Naive thymus-derived CD8-positive, alpha-beta T cell (primary cell): ENCODE results near the gene BRPF1. TPM values are rescaled to one million over a fixed set of nuclear protein-coding genes. Genes with fewer than 3 reads are reported as not detected.

Experiments
- ATAC-seq, 2 donors: fragments of 150-1000 bp; cut with Tn5 transposase in 1 of 2; sonication (Bioruptor Pico), chemical (Tn5 transposase) in 1 of 2; 1 replicate in 1 of 2; 2 replicates in 1 of 2; pipeline ENCODE4 v1.10.0; 2021; ENCODE audit warnings: mild to moderate bottlenecking in 2 of 2, moderate library complexity in 2 of 2
- POLR2A ChIA-PET: fragments of 350-600 bp; sonication (Branson Sonifier 250); formaldehyde crosslinking; loops from one replicate; lab custom pipeline; 2021; ENCODE audit warnings: antibody characterized with exemption; lab: Charles Lee
- DNase-seq, 10 donors: peaks; one replicate each; pipeline versions ENCODE4 v3.0.0 to v3.0.0-alpha.2; 2020 to 2022
- H3K27ac Mint-ChIP-seq, 10 donors: one replicate each; pipeline ENCODE4 v1.8.0; 2020 to 2022; ENCODE audit warnings: mild to moderate bottlenecking in 10 of 10, mixed read lengths in 10 of 10, moderate library complexity in 4 of 10, inconsistent platforms in 1 of 10
- H3K27me3 Mint-ChIP-seq, 5 donors: one replicate each; pipeline ENCODE4 v1.8.0; 2021 to 2022; ENCODE audit warnings: mixed read lengths in 5 of 5
- H3K36me3 Mint-ChIP-seq, 3 donors: one replicate each; pipeline ENCODE4 v1.8.0; 2020 to 2022; ENCODE audit warnings: mixed read lengths in 3 of 3, mild to moderate bottlenecking in 2 of 3, inconsistent platforms in 1 of 3
- H3K4me1 Mint-ChIP-seq, 4 donors: one replicate each; pipeline ENCODE4 v1.8.0; 2021 to 2022; ENCODE audit warnings: mixed read lengths in 4 of 4
- H3K4me3 Mint-ChIP-seq, 10 donors: one replicate each; pipeline ENCODE4 v1.8.0; 2020 to 2022; ENCODE audit warnings: mild to moderate bottlenecking in 10 of 10, mixed read lengths in 10 of 10, moderate library complexity in 6 of 10, inconsistent platforms in 1 of 10
- H3K9me3 Mint-ChIP-seq, 9 donors: one replicate each; pipeline ENCODE4 v1.8.0; 2020 to 2022; ENCODE audit warnings: mixed read lengths in 9 of 9, mild to moderate bottlenecking in 3 of 9, inconsistent platforms in 1 of 9, moderate library complexity in 1 of 9
- polyA plus RNA-seq, 3 donors: library from polyadenylated mRNA; unstranded; fragments of 300-500 nt; fragmentation: Illumina TruSeq; gene quantifications; one replicate each; pipeline ENCODE4 v1.2.3, GENCODE V29; 2021
- total RNA-seq, 8 experiments: library from RNA in 2 of 8; stranded (reverse) in 2 of 8; gene quantifications; one replicate each; pipeline ENCODE4 v1.2.3 and lab custom pipeline; 2021 to 2026

The BRPF1 gene
- total and polyA plus RNA-seq, 5 experiments from 2014 or later: 8.8 to 43.9 (median 24.9) TPM

DNA sequence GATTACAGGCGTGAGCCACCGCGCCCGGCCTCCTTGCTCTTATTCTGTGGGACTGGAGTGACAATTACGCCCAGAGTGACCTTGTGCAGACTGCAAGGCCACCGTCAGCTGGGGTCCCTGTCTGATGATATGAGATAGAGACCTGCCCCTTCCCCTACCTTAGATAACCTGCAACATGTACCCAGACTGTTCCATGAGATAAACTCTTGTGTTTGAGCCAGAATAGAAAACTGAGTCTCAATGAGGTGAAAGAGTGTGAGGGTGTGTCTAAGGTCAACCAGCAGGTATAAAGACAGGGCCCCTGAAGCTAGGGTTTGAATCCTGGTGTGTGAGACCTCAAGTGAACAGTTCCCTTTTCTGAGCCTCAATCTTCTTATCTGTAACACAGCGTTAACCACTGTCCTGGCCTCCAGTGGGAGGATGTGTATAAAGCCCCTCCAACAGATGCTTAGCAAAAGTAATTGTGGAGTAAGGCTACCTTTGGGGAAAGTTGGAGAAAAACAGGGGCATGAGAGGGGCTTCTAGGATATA lies 54.7 kb downstream of the BRPF1 start:
- Mint-ChIP-seq H3K4me3 (no peak overlapping the region), H3K27ac (peak overlapping the region in 2 of 10 donors; percentile 8 to 24), H3K36me3 (peaks cover 13 to 78% (median 36%) of the 10 kb centered on the region in 3 donors), H3K27me3 (no peaks in the 10 kb centered on the region), H3K4me1 (peaks cover 24 to 48% (median 46%) of the 10 kb centered on the region in 4 donors), H3K9me3 (no peaks in the 10 kb centered on the region)
- POLR2A ChIA-PET: interaction anchor here (1.5 kb wide), 1 partner anchor 106 kb away, joined by 5 read pairs; no protein-coding TSS in a partner anchor
- ATAC-seq (no peak), DNase-seq (no peak)

DNA sequence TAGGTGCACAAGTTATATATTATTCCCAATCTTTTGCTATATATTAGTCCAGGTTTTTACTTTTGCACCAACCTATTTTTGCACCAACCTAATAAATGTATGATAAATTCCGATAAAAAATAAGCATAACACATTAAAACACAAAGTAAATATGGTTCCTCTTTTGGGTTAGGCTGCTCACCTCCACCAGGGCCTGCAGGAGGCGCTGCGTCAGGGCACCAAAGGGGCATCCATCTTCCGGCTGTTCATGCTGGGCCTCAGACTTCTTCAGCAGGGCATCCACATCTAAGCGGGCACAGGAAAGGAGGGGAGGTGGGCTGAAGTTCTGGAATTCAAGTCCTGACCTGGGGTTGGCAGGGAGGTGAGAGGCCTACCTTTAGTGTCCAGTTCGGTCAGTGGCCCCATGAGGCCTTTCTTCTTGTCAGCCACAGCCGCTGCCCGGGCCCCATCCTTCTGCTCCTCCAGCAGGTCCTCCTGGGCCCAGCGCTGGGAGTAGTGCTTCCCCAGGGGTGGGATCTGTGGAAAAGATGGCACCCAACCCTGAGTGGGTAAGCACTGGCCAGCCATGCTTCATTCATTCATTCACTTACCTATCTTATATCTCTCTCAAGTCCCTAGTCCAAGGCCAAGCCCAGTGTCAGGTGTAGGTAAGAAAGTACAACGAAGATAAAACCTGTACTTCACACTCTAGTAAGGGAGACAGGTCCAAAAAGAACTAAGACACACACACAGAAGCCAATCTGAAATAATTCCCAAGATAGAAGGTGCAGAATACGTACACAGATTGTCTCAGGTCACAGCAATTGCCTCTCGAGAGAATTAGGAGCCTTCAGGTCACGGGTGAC lies 55.5 kb downstream of the BRPF1 start:
- DNase-seq (no peak), ATAC-seq (no peak)
- Mint-ChIP-seq H3K4me1 (peaks cover 25 to 52% (median 47%) of the 10 kb centered on the region in 4 donors), H3K27me3 (no peaks in the 10 kb centered on the region), H3K36me3 (peaks cover 13 to 72% (median 36%) of the 10 kb centered on the region in 3 donors), H3K4me3 (peak overlapping the region in 1 of 10 donors; percentile 11), H3K9me3 (no peaks in the 10 kb centered on the region), H3K27ac (peak overlapping the region in 7 of 10 donors; percentile 8 to 88 (median 69))
- POLR2A ChIA-PET: no interaction called here

DNA sequence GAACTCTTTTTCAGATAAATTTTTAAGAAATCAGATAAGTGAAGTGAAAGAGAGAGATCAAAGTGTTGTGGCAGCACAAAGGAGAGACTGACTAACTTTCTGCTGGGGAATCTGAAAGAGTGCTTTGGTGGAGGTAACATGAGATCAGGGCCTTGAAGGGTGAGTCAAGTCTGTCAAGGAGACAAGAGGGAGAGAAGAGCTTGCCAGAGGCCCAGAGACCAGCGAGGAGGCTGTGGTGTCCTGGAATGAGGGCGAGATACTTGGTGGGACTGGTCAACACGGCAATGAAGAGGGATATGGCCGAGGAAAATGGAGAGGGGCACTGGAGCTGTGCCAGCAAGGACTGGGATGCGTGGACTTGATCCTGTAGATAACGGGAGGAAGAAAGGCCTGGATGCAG lies 56.2 kb downstream of the BRPF1 start:
- ATAC-seq: no peak
- Mint-ChIP-seq H3K27ac (peak overlapping the region in 9 of 10 donors; percentile 8 to 88 (median 54)), H3K9me3 (no peaks in the 10 kb centered on the region), H3K36me3 (peaks cover 13 to 66% (median 32%) of the 10 kb centered on the region in 3 donors), H3K4me3 (peak overlapping the region in 1 of 10 donors; percentile 52), H3K4me1 (peaks cover 22 to 47% (median 43%) of the 10 kb centered on the region in 4 donors), H3K27me3 (no peaks in the 10 kb centered on the region)
- POLR2A ChIA-PET: no interaction called here
- DNase-seq: no peak

DNA sequence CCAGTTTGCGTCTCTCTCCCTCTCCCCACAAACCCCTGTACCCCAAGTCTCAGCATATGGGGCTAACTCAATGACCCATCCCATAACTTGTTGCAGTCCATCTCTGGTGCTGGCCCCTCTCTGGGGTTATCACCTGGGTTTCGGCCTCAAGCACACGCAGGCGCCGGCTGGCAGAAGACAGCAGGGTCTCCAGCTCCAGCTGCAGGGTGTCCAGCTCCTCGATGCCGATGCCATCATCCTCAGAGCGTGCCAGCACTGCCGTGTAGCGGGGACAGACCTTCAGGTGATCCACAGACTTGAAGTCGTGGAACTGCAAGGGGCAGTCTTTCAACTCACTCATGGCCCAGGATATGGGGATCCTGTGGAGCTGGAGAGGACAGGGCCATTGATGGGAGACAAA lies 59.6 kb downstream of the BRPF1 start:
- Mint-ChIP-seq H3K27ac (peak overlapping the region in 7 of 10 donors; percentile 14 to 100 (median 98)), H3K36me3 (peaks cover 13 to 57% (median 26%) of the 10 kb centered on the region in 3 donors), H3K4me3 (peak overlapping the region; percentile 91 to 100 (median 96)), H3K9me3 (no peaks in the 10 kb centered on the region), H3K4me1 (peaks cover 35 to 70% (median 65%) of the 10 kb centered on the region in 4 donors), H3K27me3 (no peaks in the 10 kb centered on the region)
- no peak for ATAC-seq
- DNase-seq: no peak
- POLR2A ChIA-PET: interaction anchor here (0.7 to 3.5 kb wide), 6 partner anchors 11 to 394 kb away, joined by 3 to 47 read pairs (median 4); partner anchors contain the start of genes MTMR14, OGG1 and VHL

DNA sequence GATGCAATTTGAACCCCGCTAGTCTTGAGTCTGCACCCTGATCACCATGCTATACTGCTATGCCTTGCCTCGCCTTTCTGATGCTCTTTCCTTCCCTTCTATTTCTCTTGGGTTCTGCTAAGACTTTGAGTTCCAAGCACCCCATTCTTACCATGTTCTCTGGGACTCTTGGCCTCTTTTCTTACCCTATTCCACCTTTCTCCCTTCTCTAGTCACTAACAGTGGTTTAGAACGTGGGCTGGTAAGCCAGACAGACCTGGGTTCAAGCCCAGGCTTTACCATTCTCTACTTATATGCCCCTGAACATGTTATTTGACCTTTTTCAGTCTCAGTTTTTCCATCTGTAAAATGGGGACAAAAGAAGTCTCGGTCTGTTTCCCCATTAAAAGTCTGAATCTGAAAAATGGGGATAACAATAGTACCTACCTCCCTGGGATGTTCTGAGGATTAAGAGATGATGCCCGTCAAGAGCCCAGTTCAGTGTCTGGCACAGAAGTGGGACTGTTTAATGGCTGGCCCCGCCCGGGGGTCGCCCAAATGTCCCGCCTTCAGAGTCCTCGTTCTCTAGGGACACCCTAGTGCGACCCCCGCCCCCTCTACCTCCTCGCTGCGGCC lies 60.4 kb downstream of the BRPF1 start:
- H3K4me1 Mint-ChIP-seq: peaks cover 35 to 77% (median 71%) of the 10 kb centered on the region in 4 donors
- POLR2A ChIA-PET: interaction anchor here (0.6 to 3.5 kb wide), 26 partner anchors 10 to 1852 kb away, joined by 3 to 47 read pairs (median 5); partner anchors contain the start of genes BRPF1, CRELD1, FANCD2 and IL17RC
- no peaks in the 10 kb centered on the region for H3K9me3 Mint-ChIP-seq
- H3K36me3 Mint-ChIP-seq: peaks cover 13 to 56% (median 21%) of the 10 kb centered on the region in 3 donors
- ATAC-seq (no peak), DNase-seq (no peak)
- H3K27me3 Mint-ChIP-seq: no peaks in the 10 kb centered on the region
- H3K4me3 Mint-ChIP-seq: peak overlapping the region; percentile 91 to 100 (median 96)
- peak overlapping the region; percentile 95 to 100 (median 99) for H3K27ac Mint-ChIP-seq

DNA sequence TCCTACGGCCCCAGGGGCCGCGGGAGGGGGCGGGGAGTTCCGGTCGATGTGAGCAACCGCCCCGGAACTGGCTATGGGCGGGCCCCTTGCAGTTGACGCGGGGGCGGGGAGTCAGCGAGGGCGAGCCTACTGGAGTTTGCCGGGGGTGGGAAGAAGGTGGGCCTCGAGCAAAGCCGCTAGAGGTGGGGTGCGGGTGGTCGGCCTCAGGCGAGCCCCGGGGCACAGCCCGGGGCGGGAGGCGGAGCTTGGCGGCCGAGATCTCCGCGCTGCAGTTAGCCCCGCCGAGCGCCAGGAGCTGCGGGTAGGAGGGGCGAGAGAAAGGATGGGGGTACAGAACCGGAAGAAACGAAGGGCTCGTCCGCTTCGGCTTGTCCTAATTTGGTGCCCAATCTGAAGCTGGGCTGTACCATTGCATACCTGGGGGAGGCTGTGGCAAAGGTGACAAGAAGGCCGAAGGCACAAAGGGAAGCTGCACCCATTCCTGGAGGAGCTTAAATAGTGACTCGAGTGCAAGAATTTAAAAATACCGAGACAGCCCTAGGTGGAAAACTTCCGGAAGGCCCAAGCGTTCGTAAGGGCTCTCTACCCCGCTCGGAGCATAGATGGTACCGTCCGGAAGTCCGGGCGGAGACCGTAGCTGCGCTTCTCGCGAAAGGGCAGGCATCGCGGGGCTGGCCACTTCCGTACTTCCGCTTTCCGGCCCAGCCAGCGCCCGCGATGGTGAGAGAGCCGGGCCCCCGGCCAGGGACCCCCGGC lies 61.0 kb downstream of the BRPF1 start, which contains the start of the genes ARPC4 and TADA3:
Gene ARPC4, plus strand, starts transcription at position 678 of the 756 bp plus-strand sequence. Its CDS starts 40 bp downstream, at position 718.
Gene TADA3, minus strand, starts transcription at position 69 of the 756 bp plus-strand sequence. CDS start 1,007 bp downstream, outside the sequence.
- peaks cover 36 to 78% (median 73%) of the 10 kb centered on the region in 4 donors for H3K4me1 Mint-ChIP-seq
- H3K27me3 Mint-ChIP-seq: no peaks in the 10 kb centered on the region
- H3K4me3 Mint-ChIP-seq: peak within 1 kb of the TSS; percentile 91 to 100 (median 96)
- H3K36me3 Mint-ChIP-seq: peaks cover 10 to 57% (median 17%) of the 10 kb centered on the region in 3 donors
- ATAC-seq: peak; percentile 86 to 87
- no peaks in the 10 kb centered on the region for H3K9me3 Mint-ChIP-seq
- H3K27ac Mint-ChIP-seq: peak within 1 kb of the TSS; percentile 95 to 100 (median 99)
- DNase-seq: peak; percentile 85 to 98 (median 89)
- POLR2A ChIA-PET: interaction anchor here (0.6 to 3.5 kb wide), 30 partner anchors 9 to 1851 kb away, joined by 3 to 47 read pairs (median 4); partner anchors contain the start of genes BRPF1, CRELD1, EMC3 and FANCD2

DNA sequence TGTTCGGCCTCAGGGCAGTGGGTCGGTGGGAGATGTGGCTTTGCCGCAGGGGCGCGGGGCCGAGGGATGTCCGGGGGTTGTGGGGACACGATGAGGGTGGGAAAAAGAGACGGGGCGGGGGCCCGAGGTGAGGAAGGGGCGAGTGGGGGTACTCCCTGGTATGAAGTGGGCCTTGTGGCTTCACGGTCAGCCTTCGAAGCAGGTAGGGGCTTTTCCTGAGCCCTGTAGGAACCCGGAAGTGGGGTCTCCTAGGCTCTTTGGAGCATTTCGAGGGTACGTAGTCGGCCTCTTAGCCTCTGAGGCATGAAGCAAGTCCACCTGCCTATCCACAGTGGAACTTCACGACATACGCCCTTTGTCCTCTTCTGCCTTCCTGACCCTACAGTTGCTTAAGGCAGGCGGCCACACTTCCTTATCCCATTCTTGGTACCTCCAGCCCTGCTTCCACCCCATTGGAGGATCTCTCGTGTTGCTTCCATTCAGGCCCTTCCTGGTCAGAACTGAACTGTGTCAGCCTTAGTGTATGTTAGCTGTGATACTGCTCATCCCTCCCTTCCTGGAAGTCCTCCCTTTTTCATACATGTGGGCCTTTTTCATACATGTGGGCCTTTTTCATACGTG lies 61.7 kb downstream of the BRPF1 start:
- Mint-ChIP-seq H3K27ac (peak overlapping the region; percentile 95 to 100 (median 99)), H3K4me3 (peak overlapping the region; percentile 91 to 100 (median 96)), H3K36me3 (peaks cover 7 to 60% (median 18%) of the 10 kb centered on the region in 3 donors), H3K9me3 (no peaks in the 10 kb centered on the region), H3K4me1 (peaks cover 36 to 77% (median 76%) of the 10 kb centered on the region in 4 donors), H3K27me3 (no peaks in the 10 kb centered on the region)
- POLR2A ChIA-PET: interaction anchor here (0.6 to 3.5 kb wide), 30 partner anchors 8 to 1850 kb away, joined by 3 to 47 read pairs (median 4); partner anchors contain the start of genes BRPF1, CRELD1, EMC3 and FANCD2
- DNase-seq: peak in 2 of 10 donors; percentile 28 to 31
- ATAC-seq: peak in 1 of 2 donors; percentile 4

DNA sequence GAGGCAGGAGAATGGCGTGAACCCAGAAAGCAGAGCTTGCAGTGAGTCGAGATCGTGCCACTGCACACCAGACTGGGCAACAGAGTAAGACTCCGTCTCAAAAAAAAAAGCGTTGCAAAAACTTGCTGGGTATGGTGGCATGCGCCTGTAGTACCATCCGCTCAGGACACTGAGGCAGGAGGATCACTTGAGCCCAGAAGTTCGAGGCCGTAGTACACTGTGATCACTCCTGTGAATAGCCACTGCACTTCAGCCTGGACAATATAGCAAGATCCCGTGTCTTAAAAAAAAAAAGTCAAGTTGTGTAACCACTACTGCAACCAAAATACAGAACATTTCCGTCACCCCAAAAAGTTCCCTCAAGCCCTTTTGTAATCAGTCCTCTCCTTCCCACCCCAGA lies 62.9 kb downstream of the BRPF1 start:
- Mint-ChIP-seq H3K27me3 (no peaks in the 10 kb centered on the region), H3K36me3 (peaks cover 7 to 61% (median 15%) of the 10 kb centered on the region in 3 donors), H3K9me3 (no peaks in the 10 kb centered on the region), H3K27ac (peak overlapping the region; percentile 1 to 100 (median 88)), H3K4me1 (peaks cover 33 to 77% (median 71%) of the 10 kb centered on the region in 4 donors), H3K4me3 (peak overlapping the region; percentile 91 to 100 (median 96))
- ATAC-seq (no peak), DNase-seq (no peak)
- POLR2A ChIA-PET: interaction anchor here (0.8 kb wide), 1 partner anchor 13 kb away, joined by 3 read pairs; no protein-coding TSS in a partner anchor

DNA sequence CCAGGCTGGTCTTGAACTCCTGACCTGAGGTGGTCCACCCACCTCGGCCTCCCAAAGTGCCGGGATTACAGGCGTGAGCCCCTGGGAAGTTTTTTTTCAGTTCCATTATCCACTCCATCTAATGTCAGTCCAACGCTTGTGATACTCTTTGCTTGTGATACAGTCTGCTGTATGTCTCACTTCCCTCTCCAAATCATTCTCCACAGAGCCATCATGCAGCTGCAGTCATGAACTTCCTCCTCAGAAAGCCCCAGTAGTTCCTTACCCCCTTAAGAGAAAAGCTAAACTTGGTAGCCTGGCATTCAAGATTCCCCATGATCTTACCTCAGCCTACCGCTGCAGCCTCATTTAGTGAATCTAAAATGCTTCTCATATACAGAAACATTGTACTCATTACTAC lies 63.7 kb downstream of the BRPF1 start:
- H3K4me3 Mint-ChIP-seq: peak overlapping the region; percentile 49 to 96 (median 74)
- peaks cover 33 to 77% (median 69%) of the 10 kb centered on the region in 4 donors for H3K4me1 Mint-ChIP-seq
- DNase-seq: no peak
- H3K36me3 Mint-ChIP-seq: peaks cover 2 to 61% (median 14%) of the 10 kb centered on the region in 3 donors
- ATAC-seq: no peak
- H3K27me3 Mint-ChIP-seq: no peaks in the 10 kb centered on the region
- no peaks in the 10 kb centered on the region for H3K9me3 Mint-ChIP-seq
- peak overlapping the region in 9 of 10 donors; percentile 22 to 100 (median 90) for H3K27ac Mint-ChIP-seq
- POLR2A ChIA-PET: interaction anchor here (1.0 to 1.4 kb wide), 2 partner anchors 13 to 138 kb away, joined by 4 to 5 read pairs; partner anchors contain the start of gene CRELD1

DNA sequence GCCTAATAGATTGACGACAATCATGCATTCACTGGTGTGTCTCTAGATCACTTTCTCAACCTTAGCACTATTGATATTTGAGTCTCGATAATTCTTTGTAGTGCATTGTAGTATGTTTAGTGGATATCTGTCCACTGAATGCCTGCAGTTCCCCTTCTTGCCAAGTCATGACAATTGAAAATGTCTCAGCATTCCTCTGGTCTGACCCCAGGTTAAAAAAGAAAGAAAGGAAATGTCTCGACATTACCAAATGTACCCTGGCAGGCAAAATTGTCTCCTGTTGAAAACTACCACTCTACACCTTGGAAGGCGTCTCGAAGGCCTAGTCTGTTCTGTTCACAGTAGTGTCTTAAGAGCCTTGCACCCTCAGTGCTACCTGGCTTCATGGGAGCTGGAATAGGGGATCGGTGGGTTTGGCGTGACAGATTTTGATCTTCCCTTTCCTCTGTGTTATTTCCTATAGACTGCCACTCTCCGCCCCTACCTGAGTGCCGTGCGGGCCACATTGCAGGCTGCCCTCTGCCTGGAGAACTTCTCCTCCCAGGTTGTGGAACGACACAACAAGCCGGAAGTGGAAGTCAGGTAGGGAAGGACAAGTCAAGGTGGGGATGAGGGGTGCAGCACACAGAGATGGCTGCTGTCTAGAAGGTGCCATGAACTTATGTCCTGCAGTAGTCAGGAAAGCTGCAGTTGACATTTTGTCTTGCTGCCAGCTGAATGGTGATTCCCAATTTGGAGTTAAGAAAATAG lies 65.8 kb downstream of the BRPF1 start:
- Mint-ChIP-seq H3K9me3 (no peaks in the 10 kb centered on the region), H3K4me3 (peak overlapping the region in 2 of 10 donors; percentile 3 to 36), H3K4me1 (peaks cover 23 to 59% (median 49%) of the 10 kb centered on the region in 4 donors), H3K27ac (peak overlapping the region in 7 of 10 donors; percentile 27 to 65 (median 51)), H3K36me3 (peaks cover 0 to 78% (median 15%) of the 10 kb centered on the region in 3 donors), H3K27me3 (no peaks in the 10 kb centered on the region)
- ATAC-seq (no peak), DNase-seq (no peak)
- POLR2A ChIA-PET: interaction anchor here (0.6 to 0.7 kb wide), 3 partner anchors 11 to 68 kb away, joined by 3 to 6 read pairs (median 3); no protein-coding TSS in a partner anchor
